MCF 10A (cell line): ENCODE measurements around the gene THOC1. TPM values are rescaled to one million over a fixed set of nuclear protein-coding genes. Genes with fewer than 3 reads are reported as not detected.
A peak's percentile ranks its signal among the peaks of the same experiment; 100 is the strongest.

Source experiments
- BruUV-seq: library from RNA; stranded (reverse); fragments of 400-500 nt; replicated peaks from 2 replicates; lab custom pipeline; 2021; lab: Mats Ljungman, UMichigan
- CTCF ChIA-PET: fragments of 300-600 bp; sonication (Branson Sonifier 250); formaldehyde crosslinking; extraction: SDS; loops from one replicate; lab custom pipeline; 2021; ENCODE audit warnings: antibody characterized with exemption, inconsistent platforms; lab: Yijun Ruan, JAX
- POLR2A ChIA-PET: fragments of 300-600, 350-650 bp; sonication (Branson Sonifier 250); formaldehyde crosslinking; extraction: SDS; loops from one replicate; lab custom pipeline; 2020; ENCODE audit warnings: antibody characterized with exemption, inconsistent platforms; lab: Yijun Ruan, JAX
- DNase-seq: peaks from one replicate; pipeline ENCODE4 v3.0.0-alpha.2; 2018; ENCODE audit not compliant: unreplicated experiment
- H3K27ac Mint-ChIP-seq: one replicate; pipeline ENCODE4 v1.8.0; 2022; ENCODE audit warnings: mild to moderate bottlenecking, low read depth, mixed read lengths; ENCODE audit not compliant: unreplicated experiment
- H3K27me3 Mint-ChIP-seq: one replicate; pipeline ENCODE4 v1.8.0; 2022; ENCODE audit warnings: mixed read lengths; ENCODE audit not compliant: insufficient read depth, unreplicated experiment
- H3K36me3 Mint-ChIP-seq: one replicate; pipeline ENCODE4 v1.8.0; 2022; ENCODE audit warnings: mild to moderate bottlenecking, moderate library complexity, mixed read lengths; ENCODE audit not compliant: insufficient read depth, unreplicated experiment
- H3K4me1 Mint-ChIP-seq: one replicate; pipeline ENCODE4 v1.8.0; 2022; ENCODE audit warnings: mixed read lengths; ENCODE audit not compliant: insufficient read depth, unreplicated experiment
- H3K4me3 Mint-ChIP-seq: one replicate; pipeline ENCODE4 v1.8.0; 2022; ENCODE audit warnings: mild to moderate bottlenecking, moderate library complexity, mixed read lengths; ENCODE audit not compliant: unreplicated experiment
- H3K9me3 Mint-ChIP-seq: one replicate; pipeline ENCODE4 v1.8.0; 2022; ENCODE audit warnings: mixed read lengths; ENCODE audit not compliant: unreplicated experiment
- CTCF ChIP-seq: fragments of 200-600 bp; IDR thresholded peaks from one replicate; pipeline ENCODE4 v1.8.0; 2022; ENCODE audit warnings: antibody characterized with exemption, mild to moderate bottlenecking; ENCODE audit not compliant: unreplicated experiment
- intact Hi-C: fragments of 100-400 bp; cut with micrococcal nuclease; formaldehyde crosslinking; loops from 2 replicates; pipeline ENCODE4 v1.14.1; 2022
- total RNA-seq: library from RNA; stranded (reverse); gene quantifications from 2 replicates; pipeline ENCODE4 v1.2.3, GENCODE V29; 2022

THOC1 gene
- total RNA-seq, 1 experiment from 2014 or later, result 44.6 TPM

- DNase-seq, result no peak
- BruUV-seq, result no TSS peak
- intact Hi-C loops, result no loop called here
- no peak for TF ChIP-seq CTCF
- CTCF ChIA-PET, result interaction anchor here (0.6 to 0.9 kb wide), 2 partner anchors 12 to 568 kb away, joined by 3 read pairs; no protein-coding TSS in a partner anchor
- Mint-ChIP-seq H3K9me3 (no peaks in the 10 kb centered on the region), H3K4me3 (no peak overlapping the region), H3K4me1 (no peaks in the 10 kb centered on the region), H3K27ac (no peak overlapping the region), H3K36me3 (no peaks in the 10 kb centered on the region), H3K27me3 (no peaks in the 10 kb centered on the region)
- POLR2A ChIA-PET, result no interaction called here
These were observed 5.7 kb upstream of the THOC1 start for GRCh38 chr18:273525-273924.

DNA sequence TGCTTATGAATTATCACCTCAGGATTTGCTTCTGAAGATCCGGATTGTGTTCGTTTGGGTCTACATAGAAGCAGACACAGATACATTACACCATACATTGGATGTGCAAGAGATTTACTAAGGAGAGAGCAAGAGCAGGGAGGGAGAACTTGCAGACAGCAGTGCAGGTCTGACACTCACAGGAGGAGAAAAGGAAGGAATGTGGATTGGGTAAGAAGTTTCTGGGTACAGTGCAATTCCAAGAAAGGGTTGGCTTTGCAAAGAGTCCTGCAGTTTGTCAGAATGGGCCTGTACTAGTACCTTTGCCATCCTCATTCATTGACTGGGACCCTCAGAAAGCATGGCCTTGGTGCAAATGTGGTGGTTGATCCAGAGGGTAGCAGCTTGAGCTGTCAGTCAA, 4.8 kb upstream of the THOC1 start:
- no peaks in the 10 kb centered on the region for H3K27me3 Mint-ChIP-seq

DNA sequence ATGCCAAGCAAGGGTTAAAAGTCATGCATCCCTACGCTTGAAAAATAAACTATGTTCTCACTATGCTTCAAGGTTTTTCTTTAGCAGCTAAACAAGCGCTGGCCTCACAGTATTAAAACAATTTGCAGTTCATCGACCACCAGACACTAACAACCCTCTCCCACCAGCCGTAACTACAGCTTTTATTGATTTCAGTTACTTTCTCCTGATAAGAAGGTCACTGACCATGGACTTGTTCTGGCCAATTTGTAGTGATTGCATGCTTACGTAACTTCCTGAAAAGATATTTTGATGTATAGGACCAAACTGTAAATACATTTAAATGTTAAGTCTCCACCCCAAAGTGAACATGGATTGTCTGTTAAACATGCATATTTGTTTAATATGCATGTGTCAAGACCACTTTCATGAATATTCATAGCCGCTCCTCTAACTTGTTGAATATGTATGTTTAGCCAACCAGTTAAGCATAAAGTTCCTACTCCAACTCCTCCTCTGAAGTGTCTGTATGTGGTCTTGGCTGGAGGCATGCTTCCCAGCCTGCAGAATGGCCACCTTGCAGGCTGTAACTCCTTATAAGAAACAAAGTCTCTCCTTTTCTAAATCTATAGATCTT, 1.7 kb upstream of the THOC1 start:
- peaks cover 17% of the 10 kb centered on the region for H3K36me3 Mint-ChIP-seq
- no peak overlapping the region for H3K27ac Mint-ChIP-seq
- H3K27me3 Mint-ChIP-seq, result no peaks in the 10 kb centered on the region
- no peak for DNase-seq
- intact Hi-C loops, result no loop called here
- no peak for TF ChIP-seq CTCF
- ChIA-PET CTCF (interaction anchor here (1.0 to 1.5 kb wide), 3 partner anchors 12 to 1316 kb away, joined by 3 to 8 read pairs (median 4); no protein-coding TSS in a partner anchor), POLR2A (interaction anchor here (0.6 to 1.8 kb wide), 7 partner anchors 9 to 538 kb away, joined by 3 to 9 read pairs (median 4); partner anchors contain the start of gene TYMS)
- H3K4me3 Mint-ChIP-seq, result peak overlapping the region; percentile 100
- BruUV-seq, result no TSS peak
- H3K4me1 Mint-ChIP-seq, result peaks cover 6% of the 10 kb centered on the region
- H3K9me3 Mint-ChIP-seq, result no peaks in the 10 kb centered on the region

More for the DNA sequence above, 4.8 kb upstream of the THOC1 start:
- DNase-seq, result no peak
- no TSS peak for BruUV-seq
- Mint-ChIP-seq H3K36me3 (peaks cover 5% of the 10 kb centered on the region), H3K27ac (no peak overlapping the region), H3K4me3 (no peak overlapping the region), H3K9me3 (no peaks in the 10 kb centered on the region), H3K4me1 (no peaks in the 10 kb centered on the region)
- POLR2A ChIA-PET, result no interaction called here
- no peak for TF ChIP-seq CTCF
- intact Hi-C loops, result no loop called here
- CTCF ChIA-PET, result interaction anchor here (0.6 to 1.2 kb wide), 3 partner anchors 13 to 569 kb away, joined by 3 to 6 read pairs (median 3); no protein-coding TSS in a partner anchor

DNA sequence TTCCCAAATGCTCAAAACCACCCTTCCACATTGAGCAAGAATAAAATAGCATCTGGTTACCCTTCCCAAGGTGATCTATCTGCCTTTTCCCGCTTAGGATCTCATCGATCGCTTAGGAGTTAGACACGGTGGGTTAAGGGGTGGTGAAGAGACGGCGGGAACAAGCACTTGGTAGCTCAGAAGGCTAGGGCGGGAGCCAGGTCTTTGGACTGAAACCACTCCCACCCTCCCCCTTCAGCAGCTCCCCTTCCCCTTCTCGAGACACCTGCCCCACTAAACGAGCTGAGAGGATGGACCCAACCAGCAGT, 513 bp downstream of the THOC1 start:
- intact Hi-C loops, result no loop called here
- no peak for TF ChIP-seq CTCF
- peak overlapping the region; percentile 100 for H3K27ac Mint-ChIP-seq
- no peaks in the 10 kb centered on the region for H3K9me3 Mint-ChIP-seq
- H3K4me1 Mint-ChIP-seq, result peaks cover 6% of the 10 kb centered on the region
- BruUV-seq, result no TSS peak
- H3K4me3 Mint-ChIP-seq, result peak overlapping the region; percentile 100
- H3K27me3 Mint-ChIP-seq, result no peaks in the 10 kb centered on the region
- CTCF ChIA-PET, result interaction anchor here (0.6 to 1.7 kb wide), 7 partner anchors 37 to 473 kb away, joined by 3 to 7 read pairs (median 4); no protein-coding TSS in a partner anchor
- no peak for DNase-seq
- POLR2A ChIA-PET, result interaction anchor here (0.6 to 2.5 kb wide), 16 partner anchors 9 to 563 kb away, joined by 3 to 18 read pairs (median 4); partner anchors contain the start of genes TYMS and USP14
- peaks cover 37% of the 10 kb centered on the region for H3K36me3 Mint-ChIP-seq
